HUDEP-2 (cell line): ENCODE results near the gene C10orf71.

Source experiments
- DNase-seq, 76 experiments: peaks; one replicate each; lab custom pipeline; 2025; ENCODE audit not compliant: unreplicated experiment in 76 of 76; lab: John Stamatoyannopoulos, UW

The C10orf71 gene

GRCh38 chr10:49374740-49375139 lies 75.8 kb downstream of the C10orf71 start:
- no peak for DNase-seq

- no peak for DNase-seq
Measured at GRCh38 chr10:49375611-49376010, 76.6 kb downstream of the C10orf71 start.
